Measurements from ENCODE around the gene TARBP1. TPM values are rescaled to one million over a fixed set of nuclear protein-coding genes. Genes with fewer than 3 reads are reported as not detected.

The TARBP1 gene
- total and polyA plus RNA-seq, 12 donors: 9.2 to 79.7 (median 14.4) TPM

GRCh38 chr1:234468580-234468979 is 10.4 kb downstream of the TARBP1 start:
- no peak for DNase-seq
- intact Hi-C loops (cut with DNase I): no loop called here
- 88 to 100% (median 92%) methylated on average over 1 of the region's 1 CpG for WGBS, 4 donors
- H3K4me1 ChIP-seq (replicated peaks in 1 of 2): peaks cover 0 to 10% of the 10 kb centered on the region in 2 donors
- H3K4me3 ChIP-seq: no peak overlapping the region
- no peaks in the 10 kb centered on the region for H3K27me3 ChIP-seq
- TF ChIP-seq CTCF (IDR thresholded peaks at IDR 0.05) (no peak), POLR2A (IDR thresholded peaks at IDR 0.05) (no peak)
- H3K27ac ChIP-seq: no peak overlapping the region
- H3K9me3 ChIP-seq (replicated peaks in 1 of 3): no peaks in the 10 kb centered on the region
- peaks cover 0 to 9% of the 10 kb centered on the region in 2 donors for H3K36me3 ChIP-seq (replicated peaks in 1 of 2)

- Histone ChIP-seq H3K4me3 (no peak overlapping the region), H3K36me3 (replicated peaks in 1 of 2) (peaks cover 0 to 9% of the 10 kb centered on the region in 2 donors), H3K27me3 (no peaks in the 10 kb centered on the region), H3K4me1 (replicated peaks in 1 of 2) (peaks cover 0 to 2% of the 10 kb centered on the region in 2 donors), H3K27ac (no peak overlapping the region), H3K9me3 (replicated peaks in 1 of 3) (no peaks in the 10 kb centered on the region)
- TF ChIP-seq CTCF (IDR thresholded peaks at IDR 0.05): no peak
- TF ChIP-seq POLR2A (IDR thresholded peaks at IDR 0.05): no peak
- no peak for DNase-seq
- 81 to 95% (median 90%) methylated on average over 6 of the region's 6 CpGs for WGBS, 4 donors
- intact Hi-C loops (cut with DNase I): no loop called here
Measured at GRCh38 chr1:234467821-234468220, 11.2 kb downstream of the TARBP1 start.

DNA sequence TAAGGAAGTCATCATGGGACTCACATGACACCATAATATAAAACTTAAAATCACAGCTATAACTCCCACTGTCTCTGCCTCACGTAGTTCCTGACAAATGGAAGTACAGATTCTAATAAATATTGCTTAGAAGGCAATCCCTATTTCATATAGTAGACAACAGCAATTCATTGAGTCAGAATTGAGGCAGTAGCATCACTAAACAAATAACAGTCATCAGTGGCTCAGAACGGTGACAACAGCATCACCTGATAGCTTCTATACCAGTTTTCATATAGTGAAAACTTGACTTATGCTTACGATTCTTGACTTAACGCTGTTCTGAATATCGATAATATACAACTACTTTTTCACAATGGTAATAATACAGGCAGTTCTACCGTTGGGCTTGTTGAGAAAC is 12.0 kb downstream of the TARBP1 start:
- 94 to 99% (median 98%) methylated on average over 6 of the region's 6 CpGs for WGBS, 4 donors
- Histone ChIP-seq H3K27me3 (no peaks in the 10 kb centered on the region), H3K27ac (no peak overlapping the region), H3K36me3 (replicated peaks in 1 of 2) (peaks cover 0 to 9% of the 10 kb centered on the region in 2 donors), H3K4me1 (replicated peaks in 1 of 2) (no peaks in the 10 kb centered on the region), H3K9me3 (replicated peaks in 1 of 3) (no peaks in the 10 kb centered on the region), H3K4me3 (no peak overlapping the region)
- intact Hi-C loops (cut with DNase I): no loop called here
- TF ChIP-seq POLR2A (IDR thresholded peaks at IDR 0.05): no peak
- no peak for TF ChIP-seq CTCF (IDR thresholded peaks at IDR 0.05)
- no peak for DNase-seq

DNA sequence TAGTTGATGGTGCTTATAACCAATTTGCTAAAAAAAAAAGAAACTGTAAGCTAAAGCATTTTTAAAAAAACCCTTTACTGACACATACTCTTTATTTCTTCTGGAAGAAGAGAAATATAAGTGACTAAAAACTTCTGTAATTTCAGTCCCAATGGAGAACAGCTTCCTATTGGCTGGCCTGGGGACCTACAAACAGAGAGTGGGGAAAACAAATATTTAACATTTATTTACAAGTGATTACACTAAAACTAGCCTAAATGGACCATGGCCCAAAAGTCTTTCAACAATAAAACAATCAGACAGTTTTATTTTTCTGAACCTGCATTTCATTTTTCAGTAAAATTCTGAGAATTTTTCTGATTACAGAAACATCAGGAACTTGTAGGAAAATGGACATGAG is 15.2 kb downstream of the TARBP1 start:
- intact Hi-C loops (cut with DNase I): no loop called here
- TF ChIP-seq POLR2A (IDR thresholded peaks at IDR 0.05) (no peak), CTCF (IDR thresholded peaks at IDR 0.05) (no peak)
- H3K36me3 ChIP-seq (replicated peaks in 1 of 2): peaks cover 0 to 9% of the 10 kb centered on the region in 2 donors
- H3K4me3 ChIP-seq: no peak overlapping the region
- H3K27ac ChIP-seq: no peak overlapping the region
- H3K4me1 ChIP-seq (replicated peaks in 1 of 2): no peaks in the 10 kb centered on the region
- H3K9me3 ChIP-seq (replicated peaks in 1 of 3): no peaks in the 10 kb centered on the region
- DNase-seq: no peak
- no peaks in the 10 kb centered on the region for H3K27me3 ChIP-seq

Measured in adrenal gland (tissue), 12 donors.